Activated CD4-positive, alpha-beta T cell treated with anti-CD3 and anti-CD28 coated beads for 1 hour (primary cell): ENCODE data around the gene ITGA11.

ENCODE experiments used
- DNase-seq: peaks from one replicate; pipeline ENCODE4 v3.0.0-alpha.2; 2020

Gene ITGA11

GRCh38 chr15:68319997-68320396, 112.0 kb downstream of the ITGA11 start:
- no peak for DNase-seq

- no peak for DNase-seq
Observed at GRCh38 chr15:68318931-68319909, 112.7 kb downstream of the ITGA11 start.

GRCh38 chr15:68318008-68318835, 113.7 kb downstream of the ITGA11 start:
- DNase-seq: no peak

- DNase-seq: no peak
Observed at GRCh38 chr15:68317281-68318007, 114.5 kb downstream of the ITGA11 start.

- no peak for DNase-seq
Observed at GRCh38 chr15:68316061-68316804, 115.7 kb downstream of the ITGA11 start.

GRCh38 chr15:68315495-68316031, 116.4 kb downstream of the ITGA11 start:
- no peak for DNase-seq

- no peak for DNase-seq
Observed at GRCh38 chr15:68315035-68315434, 116.9 kb downstream of the ITGA11 start.

GRCh38 chr15:68314563-68314962, 117.4 kb downstream of the ITGA11 start:
- DNase-seq: no peak

GRCh38 chr15:68313501-68314410, 118.2 kb downstream of the ITGA11 start:
- no peak for DNase-seq

- no peak for DNase-seq
Observed at GRCh38 chr15:68312701-68313204, 119.2 kb downstream of the ITGA11 start.

GRCh38 chr15:68311859-68312557, 120.0 kb downstream of the ITGA11 start:
- DNase-seq: no peak

- DNase-seq: no peak
Observed at GRCh38 chr15:68311464-68311835, 120.5 kb downstream of the ITGA11 start.

- no peak for DNase-seq
Observed at GRCh38 chr15:68310804-68311463, 121.0 kb downstream of the ITGA11 start.

- DNase-seq: no peak
Observed at GRCh38 chr15:68310178-68310803, 121.7 kb downstream of the ITGA11 start.

GRCh38 chr15:68309024-68309423, 122.9 kb downstream of the ITGA11 start:
- DNase-seq: no peak

- DNase-seq: no peak
Observed at GRCh38 chr15:68307131-68307928, 124.6 kb downstream of the ITGA11 start.

GRCh38 chr15:68305420-68305871, 126.5 kb downstream of the ITGA11 start:
- DNase-seq: no peak
